ENCODE measurements around the gene AHCTF1.

The AHCTF1 gene, protein sequence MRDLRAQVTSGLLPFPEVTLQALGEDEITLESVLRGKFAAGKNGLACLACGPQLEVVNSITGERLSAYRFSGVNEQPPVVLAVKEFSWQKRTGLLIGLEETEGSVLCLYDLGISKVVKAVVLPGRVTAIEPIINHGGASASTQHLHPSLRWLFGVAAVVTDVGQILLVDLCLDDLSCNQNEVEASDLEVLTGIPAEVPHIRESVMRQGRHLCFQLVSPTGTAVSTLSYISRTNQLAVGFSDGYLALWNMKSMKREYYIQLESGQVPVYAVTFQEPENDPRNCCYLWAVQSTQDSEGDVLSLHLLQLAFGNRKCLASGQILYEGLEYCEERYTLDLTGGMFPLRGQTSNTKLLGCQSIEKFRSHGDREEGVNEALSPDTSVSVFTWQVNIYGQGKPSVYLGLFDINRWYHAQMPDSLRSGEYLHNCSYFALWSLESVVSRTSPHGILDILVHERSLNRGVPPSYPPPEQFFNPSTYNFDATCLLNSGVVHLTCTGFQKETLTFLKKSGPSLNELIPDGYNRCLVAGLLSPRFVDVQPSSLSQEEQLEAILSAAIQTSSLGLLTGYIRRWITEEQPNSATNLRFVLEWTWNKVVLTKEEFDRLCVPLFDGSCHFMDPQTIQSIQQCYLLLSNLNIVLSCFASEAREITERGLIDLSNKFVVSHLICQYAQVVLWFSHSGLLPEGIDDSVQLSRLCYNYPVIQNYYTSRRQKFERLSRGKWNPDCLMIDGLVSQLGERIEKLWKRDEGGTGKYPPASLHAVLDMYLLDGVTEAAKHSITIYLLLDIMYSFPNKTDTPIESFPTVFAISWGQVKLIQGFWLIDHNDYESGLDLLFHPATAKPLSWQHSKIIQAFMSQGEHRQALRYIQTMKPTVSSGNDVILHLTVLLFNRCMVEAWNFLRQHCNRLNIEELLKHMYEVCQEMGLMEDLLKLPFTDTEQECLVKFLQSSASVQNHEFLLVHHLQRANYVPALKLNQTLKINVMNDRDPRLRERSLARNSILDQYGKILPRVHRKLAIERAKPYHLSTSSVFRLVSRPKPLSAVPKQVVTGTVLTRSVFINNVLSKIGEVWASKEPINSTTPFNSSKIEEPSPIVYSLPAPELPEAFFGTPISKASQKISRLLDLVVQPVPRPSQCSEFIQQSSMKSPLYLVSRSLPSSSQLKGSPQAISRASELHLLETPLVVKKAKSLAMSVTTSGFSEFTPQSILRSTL (N-terminal part only)

DNA sequence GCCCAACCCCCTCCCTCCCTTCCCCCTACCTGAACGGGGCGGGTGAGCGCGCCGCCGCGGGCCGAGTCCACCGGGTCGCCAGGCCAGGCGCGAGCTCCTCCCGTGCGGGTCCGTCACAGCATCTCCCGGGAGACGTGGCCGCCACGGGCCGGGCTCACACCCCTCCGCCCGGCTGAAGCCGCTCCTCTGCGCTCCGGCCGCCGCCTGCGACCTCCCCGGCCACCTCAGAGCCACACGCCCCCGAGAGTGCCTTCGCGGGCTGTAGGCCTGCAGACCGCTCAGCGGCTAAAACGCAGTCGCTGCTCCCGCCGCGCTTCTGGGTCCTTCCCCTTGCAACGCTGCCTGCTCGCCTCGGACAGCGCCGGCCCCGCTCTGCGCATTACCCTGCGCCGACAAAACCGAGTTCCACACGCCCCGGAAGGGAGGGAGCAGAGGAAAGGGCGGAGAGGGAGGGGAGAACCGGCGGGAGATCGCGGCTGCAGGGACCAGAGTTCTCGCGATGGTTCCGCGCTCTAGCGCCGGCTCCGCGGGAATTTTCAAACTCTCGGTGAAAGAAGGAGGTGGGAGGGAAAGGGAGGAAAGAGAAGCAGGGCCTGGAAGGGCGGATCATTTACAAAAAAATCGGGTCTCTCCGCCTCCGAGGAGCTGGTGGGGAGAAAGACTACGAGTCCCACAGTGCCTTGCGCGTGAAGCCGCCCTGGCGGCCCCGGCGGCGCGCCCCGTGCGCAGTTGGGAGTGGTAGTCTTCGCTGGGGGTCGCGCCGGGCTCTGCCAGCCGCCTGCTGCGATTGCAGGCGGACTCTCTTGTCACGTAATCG, at the start of gene AHCTF1:
Gene AHCTF1, minus strand, starts transcription at position 400 of the 817 bp plus-strand sequence. CDS start 13,578 bp downstream, outside the sequence.
- DNase-seq = peak; percentile 96

DNA sequence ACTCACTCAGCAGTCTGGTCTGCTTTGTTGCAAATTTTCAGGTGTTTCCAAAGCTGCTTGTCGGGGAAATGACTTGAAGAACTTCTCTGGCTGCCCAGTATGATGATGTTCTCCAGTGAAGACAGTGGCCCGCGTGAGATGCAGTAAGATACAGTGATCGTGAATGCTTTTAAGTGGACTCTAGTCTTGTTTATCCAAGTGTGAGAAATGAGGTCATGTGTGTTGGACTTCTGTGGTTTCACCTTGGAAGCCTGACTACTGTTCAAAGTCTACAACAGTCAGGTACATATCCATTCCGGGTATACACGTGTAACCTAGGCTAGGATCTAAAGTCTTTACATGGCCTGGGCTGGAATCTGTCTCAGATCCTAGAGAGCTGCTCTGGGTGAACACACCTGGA, 47.0 kb upstream of the AHCTF1 start:
- no peak for DNase-seq

DNA sequence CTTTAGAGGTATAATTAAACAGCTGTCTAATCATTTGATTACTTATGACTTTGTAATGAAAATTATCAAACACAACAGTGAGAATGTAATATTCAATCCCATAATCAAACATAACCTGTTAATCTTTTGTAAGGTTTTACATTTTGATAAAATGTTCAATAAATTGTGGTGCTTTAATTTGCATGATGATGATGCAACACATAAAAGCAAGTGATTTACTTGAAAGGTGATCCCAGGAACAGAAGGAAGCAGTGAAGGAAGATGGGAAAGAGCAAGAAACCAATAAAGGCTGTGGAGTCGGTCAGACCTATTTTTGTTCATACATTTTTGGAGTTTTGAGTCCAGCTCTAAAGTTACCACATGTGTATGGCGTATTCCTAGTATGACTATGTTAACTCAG, 46.5 kb upstream of the AHCTF1 start:
- no peak for DNase-seq

DNA sequence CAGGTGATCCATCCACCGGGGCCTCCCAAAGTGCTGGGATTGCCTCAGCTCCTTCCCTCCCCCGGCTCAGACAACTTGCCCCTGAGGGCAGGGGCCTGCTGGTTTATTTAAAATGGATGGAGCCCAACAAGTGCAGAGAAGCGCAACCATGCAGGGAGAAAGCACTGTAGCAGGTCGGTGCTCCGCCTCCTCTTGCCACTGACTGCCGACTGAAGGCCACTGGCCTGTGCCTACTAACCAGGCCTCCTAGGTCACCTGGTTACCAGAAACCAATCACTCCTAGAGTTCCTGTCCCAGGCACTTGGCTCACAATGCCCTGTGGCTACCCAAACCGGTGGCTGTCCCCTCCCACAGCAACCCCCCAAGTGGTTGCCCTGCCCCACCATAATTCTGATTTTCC, 40.2 kb upstream of the AHCTF1 start:
- DNase-seq = no peak

DNA sequence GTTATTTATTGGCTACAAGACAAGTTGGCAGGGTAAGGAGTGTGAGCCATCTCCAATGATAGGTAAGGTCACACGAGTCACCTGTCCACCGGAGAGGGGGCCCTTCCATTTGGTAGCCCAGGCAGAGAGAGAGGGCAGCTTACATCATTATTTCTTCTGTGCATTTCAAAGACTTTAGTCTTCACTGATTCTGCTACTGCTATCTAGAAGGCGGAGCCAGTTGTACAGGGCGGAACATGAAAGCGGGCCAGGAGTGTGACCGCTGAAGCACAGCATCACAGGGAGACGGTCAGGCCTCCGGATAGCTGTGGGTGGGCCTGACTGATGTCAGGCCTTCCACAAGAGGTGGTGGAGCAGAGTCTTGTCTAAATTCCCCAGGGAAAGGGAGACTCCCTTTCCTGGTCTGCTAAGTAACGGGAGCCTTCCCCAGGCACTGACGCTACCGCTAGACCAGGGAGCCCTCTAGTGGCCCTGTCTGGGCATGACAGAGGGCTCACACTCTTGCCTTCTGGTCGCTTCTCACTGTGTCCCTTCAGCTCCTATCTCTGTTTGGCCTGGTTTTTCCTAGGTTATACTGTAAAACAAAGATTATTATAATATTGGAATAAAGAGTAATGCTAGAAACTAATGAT, 39.5 kb upstream of the AHCTF1 start:
- peak; percentile 67 for DNase-seq

DNA sequence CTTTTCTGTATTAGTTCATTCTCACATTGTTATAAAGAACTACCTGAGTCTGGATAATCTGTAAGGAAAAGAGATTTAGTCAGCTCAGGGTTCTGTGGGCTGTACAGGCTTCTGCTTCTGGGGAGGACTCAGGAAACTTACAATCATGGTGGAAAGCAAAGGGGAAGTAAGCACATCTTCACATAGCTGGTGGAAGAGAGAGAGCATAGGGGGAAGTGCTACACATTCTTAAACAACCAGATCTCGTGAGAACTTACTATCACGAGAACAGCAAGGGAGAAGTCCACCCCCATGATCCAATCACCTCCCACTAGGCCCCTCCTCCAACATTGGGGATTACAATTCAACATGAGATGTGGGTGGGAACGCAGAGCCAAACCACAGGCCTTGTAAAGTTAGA, 37.9 kb upstream of the AHCTF1 start:
- no peak for DNase-seq

DNA sequence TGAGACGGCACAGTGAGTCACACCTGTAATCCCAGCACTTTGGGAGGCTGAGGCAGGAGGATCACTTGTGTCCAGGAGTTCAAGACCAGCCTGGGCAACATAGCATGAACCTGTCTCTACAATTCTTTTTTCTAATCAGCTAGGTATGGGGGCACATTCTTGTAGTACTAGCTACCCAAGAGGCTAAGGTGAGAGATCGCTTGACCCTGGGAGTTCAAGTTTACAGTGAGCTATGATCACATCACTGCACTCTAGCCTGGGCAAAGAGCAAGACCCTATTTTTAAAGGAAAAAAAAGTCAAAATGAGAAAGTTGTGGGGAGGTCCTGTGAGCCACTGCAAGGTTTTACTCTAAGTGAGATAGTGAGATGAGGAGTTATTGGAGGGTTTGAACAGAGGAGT, 34.8 kb upstream of the AHCTF1 start:
- no peak for DNase-seq

DNA sequence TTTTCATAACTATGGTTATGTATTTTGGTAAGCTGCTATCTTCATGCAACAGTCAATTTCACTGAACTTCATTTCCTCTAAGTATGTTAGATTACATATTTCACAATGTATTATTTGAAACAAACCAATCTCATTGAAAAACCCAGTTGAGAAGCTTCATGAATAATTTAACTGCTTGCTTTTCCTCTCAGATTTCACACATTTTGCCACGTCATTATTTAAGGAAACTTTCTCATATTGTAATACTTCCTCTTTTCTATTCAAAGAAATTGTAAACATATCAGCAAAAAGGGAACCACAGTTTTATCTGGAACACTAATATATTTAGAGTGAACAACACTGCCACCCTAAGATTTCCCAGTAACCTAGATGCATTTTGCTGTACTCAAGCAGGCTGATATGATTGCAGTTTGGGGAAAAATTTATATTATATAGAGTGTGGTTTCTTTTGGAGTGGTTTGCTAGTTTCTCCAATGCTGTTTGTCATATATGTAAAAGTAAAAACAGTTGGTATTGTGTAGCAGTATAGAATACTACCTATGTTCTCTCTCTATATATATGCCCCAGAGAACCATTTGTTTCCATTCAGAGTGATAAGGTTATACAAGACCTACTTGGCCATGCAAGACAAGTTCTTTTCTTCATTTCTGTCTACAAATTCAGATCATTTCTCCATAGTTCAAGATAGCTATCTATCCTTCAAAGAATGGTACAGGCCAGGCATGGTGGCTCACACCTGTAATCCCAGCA, 28.4 kb upstream of the AHCTF1 start:
- DNase-seq = no peak

DNA sequence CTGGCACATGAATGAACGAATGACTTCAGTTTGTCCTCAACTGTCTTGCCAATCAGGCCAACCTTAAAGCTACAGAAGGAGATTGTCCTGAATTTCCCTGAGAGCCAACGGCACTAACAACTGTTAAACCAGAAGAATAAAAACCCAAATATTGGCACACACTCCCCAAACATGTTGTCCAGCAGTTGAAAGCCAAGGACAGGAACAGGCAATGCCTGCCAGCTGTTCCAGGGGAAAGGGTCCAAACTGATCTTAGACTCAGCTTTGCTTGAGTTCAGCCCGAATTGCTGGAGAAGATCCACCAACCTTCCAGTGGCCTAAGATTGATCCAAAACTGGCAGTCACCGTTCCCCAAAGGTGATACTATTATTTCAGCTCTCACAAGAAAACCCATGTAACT, 22.4 kb upstream of the AHCTF1 start:
- DNase-seq = no peak

DNA sequence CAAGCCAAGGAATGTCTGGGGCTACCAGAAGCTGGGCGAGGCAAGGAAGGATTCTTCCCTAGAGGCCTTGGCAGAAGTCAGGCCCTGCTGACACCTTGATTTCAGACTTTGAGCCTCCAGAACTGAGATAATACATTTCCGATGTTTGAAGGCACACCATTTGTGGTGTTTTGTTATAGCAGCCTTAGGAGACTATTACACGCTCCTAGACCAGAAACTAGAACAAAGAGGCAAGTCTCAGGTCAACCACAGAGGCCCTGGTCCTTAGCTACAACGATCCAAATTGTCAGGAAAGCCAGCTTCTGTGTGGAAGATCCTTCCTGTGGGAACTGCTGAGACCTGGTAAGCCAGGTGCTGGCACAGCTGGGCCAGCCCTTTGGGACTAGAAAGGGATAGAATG, 19.7 kb upstream of the AHCTF1 start:
- no peak for DNase-seq

DNA sequence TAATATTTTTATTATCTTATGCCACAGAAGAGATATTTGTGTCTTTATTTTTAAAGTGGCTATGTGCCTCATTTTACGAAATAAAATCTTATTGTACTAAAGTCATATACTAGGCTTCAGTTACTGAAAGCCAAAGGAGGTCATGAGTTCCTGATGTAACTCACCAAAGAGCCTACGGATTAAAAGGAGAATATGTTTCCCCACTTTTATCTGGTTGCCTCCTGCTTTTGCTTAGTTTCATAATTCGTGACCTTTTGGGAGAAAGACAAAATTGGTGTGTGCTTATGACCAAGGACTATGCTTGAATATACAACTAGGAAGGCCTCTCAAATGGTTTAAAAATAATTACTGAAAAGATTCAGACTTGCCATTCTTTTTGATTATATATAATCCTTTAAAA, 18.2 kb upstream of the AHCTF1 start:
- no peak for DNase-seq

DNA sequence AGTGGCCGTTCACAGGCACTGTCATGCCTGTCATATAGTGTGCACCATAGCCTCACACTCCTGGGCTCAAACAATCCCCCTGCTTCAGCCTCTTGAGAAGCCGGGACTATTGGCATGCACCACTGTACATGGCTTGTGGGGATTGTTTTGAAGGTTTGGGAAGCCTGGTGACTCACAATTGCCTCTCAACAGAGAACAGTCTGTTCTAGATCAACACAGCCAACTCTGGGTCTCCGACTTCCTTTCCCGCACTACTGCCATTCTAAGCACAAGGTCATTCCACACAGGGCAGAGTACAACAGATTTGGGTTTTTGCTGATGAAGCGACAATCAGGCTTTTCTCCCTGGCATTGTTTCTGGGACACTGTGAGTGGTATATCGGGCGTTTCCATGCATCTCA, 15.5 kb upstream of the AHCTF1 start:
- DNase-seq = no peak

DNA sequence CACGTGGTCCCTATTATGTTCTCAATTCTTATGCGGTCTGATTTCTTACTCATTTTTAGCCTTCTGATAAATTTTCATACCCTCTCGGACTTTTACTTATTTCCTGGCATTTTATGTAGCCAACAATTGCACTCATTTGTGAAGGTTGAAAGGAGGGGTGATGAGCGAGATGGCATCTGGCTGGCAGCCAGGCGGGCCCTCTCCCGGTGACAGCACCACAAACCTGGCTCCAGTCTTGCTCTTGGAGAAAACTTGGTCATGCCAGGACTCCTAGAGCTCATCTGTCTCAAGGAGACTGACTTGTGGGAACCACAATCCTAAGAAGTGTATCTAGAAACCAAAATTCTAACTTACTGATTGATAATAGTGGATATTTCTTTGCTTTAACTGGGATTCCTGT, 14.6 kb upstream of the AHCTF1 start:
- no peak for DNase-seq

DNA sequence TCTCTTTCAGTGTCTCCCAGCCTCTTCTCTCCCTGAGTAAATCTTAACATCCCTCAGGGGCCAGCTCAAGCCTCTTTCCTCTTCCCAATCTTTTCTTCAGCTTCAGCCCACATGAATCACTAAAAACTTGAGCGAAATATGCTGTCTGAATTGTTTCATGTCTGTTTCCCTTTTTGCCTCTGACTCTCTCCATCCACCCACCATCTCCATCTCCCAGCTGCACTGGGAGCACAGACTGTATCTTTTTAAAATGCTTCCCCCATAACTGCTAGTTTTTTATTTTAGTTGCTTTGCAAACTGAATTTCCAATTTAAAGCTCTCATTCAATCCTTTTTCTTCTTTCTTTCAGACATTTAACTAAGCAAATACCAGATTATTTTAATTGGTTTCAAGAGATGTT, 3.0 kb upstream of the AHCTF1 start:
- no peak for DNase-seq

DNA sequence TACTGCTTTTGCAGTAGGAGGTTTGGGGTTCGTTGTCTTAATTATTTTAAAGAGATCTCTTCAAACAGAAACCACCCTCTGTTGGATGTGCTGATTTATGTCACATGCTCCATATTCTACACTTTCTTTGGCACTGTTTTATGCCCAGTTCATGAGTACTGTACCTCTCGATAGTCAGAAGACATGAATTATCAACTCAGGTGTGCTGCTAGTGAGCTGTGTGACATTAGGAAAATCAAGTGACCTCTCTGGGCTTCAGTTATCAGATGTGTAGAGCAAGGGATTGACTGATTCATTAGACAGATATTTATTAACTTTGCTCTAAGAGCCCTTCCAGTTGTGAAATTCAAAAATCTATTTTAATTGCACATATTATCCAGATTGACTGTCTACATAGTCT, 2.1 kb upstream of the AHCTF1 start:
- no peak for DNase-seq

DNA sequence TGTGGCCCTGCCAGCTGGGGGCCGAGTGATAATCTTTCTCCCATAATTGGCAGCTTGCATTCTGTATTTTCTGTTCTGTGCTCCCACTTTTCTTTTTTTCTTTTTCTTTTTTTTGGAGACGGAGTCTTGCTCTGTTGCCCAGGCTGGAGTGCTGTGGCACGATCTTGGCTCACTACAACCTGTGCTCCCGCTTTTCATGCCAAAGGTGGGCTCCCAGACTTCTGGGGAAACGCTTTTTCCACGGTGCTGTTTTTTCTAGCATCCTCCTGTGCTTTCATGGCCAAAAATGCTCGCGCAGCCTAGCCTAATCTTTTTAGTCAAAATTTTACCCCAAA, 585 bp upstream of the AHCTF1 start:
- no peak for DNase-seq

DNA sequence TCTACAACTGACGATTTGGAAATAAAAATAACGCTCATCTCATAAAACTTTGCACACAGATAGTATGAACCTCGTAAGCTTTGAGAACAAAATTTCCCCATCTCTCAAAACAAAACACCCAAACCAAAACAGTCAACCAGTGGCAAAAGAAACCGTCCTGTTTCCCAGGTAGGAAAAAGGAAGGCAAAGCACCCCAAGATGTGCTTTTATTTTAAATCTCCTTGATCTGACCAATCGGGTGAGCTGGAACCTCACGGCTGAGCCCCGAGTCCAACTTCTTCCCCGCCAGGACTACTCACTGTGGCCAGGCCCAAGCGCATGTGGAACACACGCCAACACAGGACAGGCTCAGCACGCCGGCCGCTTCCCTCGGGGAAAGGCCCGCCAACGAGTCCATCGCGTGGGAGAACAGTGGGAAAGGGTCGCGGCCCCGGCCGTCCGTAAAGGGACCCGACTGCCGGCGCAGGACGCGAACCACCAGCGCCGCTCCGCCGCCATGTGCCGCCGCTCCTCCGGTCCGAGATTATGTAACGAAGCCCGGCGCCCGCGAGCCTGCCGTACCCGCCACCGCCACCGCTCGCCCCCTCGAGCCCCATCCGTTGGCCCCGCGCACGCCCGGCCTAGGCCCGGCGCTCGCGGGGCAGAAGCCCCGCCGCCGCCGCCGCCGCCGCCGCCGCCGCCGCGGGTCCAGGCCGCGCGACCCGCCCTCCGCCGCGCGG, 759 bp downstream of the AHCTF1 start:
- DNase-seq = peak; percentile 80

DNA sequence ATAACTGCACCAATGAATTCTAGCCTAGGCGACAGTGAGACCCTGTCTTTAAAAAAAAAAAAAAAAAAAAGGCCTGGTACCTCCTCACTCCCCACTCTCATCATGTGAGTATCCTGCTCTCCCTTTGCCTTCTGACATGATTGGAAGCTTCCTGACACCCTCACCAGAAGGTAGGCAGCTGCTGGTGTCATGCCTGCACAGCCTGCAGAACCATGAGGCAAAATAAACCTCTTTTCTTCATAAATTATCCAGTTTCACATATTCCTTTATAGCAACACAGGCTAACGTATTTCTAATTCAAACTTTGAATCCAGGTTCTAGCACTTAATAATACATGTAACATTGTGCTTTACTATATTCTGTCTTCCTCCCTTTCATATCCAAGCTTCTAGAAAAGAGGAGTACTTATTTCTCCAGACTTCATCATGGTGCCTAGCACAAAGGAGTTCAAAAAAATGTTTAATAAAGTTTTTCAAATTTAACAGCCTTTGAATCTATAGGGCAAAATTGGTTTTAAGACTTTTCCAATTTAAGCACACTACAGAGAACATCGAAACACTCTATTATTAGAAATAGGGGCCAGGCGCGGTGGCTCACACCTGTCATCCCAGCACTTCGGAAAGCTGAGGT, 5.6 kb downstream of the AHCTF1 start:
- DNase-seq = no peak

DNA sequence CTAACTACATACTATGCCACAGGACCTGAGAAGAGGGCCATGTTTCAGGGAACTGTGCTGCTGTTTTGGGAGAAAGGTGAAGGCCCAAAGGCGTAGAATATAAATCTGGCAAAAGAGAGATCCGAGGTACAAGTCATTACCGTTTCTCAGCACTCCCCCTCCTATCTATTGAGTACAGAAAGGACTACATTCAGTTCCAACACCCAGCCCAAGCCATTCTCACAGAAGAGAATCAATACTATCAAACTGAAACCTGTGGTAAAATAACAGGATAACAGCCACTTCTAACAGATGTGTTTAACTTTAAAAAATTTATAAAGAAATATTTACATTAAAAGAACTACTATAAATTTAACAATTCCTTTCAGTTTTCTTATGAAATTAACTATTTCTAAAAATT, 7.8 kb downstream of the AHCTF1 start:
- no peak for DNase-seq

DNA sequence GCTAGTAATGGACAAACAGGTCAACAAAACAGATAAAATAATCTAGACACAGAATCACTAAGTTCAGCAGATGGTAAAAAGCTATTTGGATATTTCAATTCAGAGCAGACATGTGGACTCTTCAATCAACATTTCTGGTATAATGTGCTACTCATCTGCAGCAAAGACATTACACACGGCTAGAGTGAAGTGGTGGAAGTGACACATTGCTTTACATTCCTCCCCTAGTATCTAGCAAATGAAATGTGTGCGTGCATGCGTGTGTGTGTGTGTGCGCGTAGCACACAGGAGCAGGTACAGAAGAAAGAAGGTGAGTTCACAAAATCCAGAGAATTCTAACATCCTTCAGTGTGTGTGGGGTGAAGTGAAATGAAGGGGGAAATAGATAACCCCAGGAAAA, 8.3 kb downstream of the AHCTF1 start:
- no peak for DNase-seq
